HG02885 (cell line): ENCODE measurements around the gene NELFCD.
"Not testable (repeated sequence)": the region's sequence is repeated elsewhere in the genome, so short reads cannot be mapped to it uniquely, and the experiment has no call there.

ENCODE experiments used
- ATAC-seq: cut with Tn5 transposase; IDR thresholded peaks from one replicate; pipeline ENCODE4 v1.9.1; 2021; ENCODE audit warnings: mild to moderate bottlenecking; ENCODE audit not compliant: unreplicated experiment, poor library complexity

Gene NELFCD

DNA sequence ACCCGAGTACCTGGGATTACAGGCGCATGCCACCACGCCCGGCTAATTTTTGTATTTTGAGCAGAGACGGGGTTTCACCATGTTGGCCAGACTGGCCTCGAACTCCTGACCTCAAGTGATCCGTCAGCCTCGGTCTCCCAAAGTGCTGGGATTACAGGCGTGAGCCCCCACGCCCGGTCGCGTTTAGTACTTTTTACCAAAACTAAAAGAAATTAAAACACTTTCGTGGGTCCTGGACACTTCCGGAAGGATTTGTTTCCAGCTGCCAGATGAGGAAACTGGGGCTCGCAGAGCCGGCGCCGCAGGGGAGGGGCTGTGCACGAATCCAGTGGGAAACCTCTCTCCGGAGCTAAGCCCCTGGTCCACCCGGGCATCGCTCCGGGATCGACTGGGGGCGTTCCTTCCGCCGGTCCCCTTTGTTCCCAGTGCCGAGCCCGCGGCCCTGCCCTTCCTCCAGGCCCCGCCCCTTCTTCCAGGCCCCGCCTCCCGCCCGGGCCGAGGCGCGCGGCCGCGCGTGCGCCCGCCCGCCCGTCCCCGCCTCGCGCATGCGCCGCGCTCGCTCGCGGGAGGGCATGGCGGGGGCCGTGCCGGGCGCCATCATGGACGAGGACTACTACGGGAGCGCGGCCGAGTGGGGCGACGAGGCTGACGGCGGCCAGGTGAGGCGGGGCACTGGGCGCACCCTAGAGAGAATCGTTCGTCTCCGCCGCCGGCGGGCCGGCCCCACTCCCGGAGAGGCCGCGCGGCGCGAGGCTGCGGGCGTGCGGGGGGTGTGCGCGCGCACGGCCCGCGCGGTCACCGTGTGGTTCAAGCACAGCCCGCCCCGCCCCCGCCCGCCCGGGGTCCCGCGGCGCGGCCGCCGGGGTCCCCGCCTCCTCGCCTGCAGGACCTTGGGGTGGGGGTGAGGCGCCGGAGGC is at the start of gene NELFCD:
NELFCD (plus strand) TSS at position 546 of the 917 bp plus-strand sequence; CDS start at position 600, 54 bp downstream.
- ATAC-seq: peak; percentile 82

DNA sequence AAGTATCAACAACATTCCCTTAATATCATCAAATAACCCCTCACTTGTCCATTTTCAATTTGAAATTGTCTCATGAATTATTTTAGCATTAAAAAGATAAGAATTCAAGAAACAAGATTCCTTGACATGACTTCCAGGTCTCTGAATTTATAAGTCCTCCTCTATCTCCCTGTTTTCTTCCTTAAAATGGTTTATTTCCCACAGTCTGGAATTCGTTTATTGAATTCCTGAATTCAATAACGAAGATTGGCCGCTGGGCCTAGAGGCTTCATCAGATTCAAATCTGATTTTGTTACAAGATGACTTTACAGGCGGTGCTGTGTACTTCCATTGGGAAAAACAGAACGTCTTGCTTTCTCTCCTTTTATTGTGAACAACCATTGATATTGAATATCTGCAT is 48.9 kb upstream of the NELFCD start:
- ATAC-seq: no peak

DNA sequence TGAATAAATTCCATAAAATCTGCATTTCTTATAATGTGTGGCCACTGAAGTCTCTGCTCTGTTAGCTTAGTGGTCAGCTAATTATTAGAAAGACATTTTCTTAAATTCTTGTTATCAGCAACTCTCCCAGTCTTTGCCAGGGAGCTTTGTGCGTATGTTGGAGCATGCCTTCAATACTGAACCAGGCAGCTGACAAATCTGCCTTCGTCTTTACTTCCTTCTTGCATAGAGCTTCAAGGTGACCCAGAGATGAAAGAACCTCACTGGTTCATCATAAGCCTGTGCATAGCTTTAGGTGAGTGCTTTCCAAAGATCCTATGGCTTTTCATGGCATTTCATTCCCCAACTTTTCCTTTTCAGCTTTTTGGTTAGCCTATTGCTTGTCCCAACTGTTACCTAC is 43.0 kb upstream of the NELFCD start:
- no peak for ATAC-seq

DNA sequence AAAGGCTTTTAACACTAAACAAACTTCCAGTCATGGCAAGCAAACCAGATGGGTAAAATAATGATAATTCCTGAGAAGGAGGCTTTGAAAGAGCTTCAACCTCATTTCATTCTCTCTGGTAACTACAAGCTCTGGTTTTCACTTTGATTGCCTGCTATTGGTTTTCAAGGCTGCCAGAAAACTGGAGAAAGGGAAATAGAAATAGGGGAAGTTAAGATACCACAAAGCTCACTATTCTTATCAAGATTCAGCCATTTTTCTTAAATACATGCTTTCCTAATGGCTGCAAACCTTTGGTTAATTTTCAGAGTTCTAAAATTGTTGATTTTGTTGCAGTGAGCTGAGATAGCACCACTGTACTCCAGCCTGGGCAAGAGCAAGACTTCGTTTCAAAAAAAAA is 42.5 kb upstream of the NELFCD start:
- ATAC-seq: no peak

DNA sequence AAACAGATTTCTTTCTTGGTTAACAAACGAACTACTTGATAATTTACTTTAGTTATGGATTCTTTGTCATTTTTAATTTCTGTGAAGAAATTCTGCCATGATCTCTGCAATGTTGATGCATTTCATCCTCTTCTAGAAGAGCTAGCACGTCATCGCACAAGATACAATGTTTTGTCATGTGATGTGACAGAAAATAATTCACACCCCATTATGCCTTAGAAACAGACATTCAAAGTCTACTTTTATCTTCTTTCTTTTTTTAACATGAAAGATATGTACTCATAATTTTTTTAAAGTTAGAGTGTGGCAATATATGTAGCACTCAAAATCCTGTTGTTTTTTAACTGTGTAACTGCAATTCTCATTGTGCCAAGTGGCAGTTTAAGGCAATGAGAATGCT is 39.6 kb upstream of the NELFCD start:
- ATAC-seq: no peak

DNA sequence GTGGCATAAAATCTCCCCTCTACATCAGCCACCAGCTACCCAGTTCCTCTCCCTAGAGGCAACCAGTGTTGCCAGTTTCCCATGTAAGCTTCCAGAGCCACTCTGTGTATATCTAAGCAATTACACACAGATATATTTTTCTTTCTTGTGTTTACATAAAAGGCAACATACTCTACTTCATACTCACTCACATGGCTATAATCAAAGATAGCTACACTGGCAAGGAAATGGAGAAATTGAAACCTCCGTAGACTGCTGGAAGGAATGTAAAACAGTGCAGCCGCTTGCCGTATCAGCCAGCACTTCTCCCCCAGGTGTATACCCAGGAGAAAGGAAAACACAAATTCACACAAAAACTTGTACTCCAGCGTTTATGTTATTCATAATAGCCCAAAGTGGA is 38.5 kb upstream of the NELFCD start:
- no peak for ATAC-seq

- ATAC-seq: no peak
Observed at GRCh38 chr20:58944610-58945009, 36.4 kb upstream of the NELFCD start.

DNA sequence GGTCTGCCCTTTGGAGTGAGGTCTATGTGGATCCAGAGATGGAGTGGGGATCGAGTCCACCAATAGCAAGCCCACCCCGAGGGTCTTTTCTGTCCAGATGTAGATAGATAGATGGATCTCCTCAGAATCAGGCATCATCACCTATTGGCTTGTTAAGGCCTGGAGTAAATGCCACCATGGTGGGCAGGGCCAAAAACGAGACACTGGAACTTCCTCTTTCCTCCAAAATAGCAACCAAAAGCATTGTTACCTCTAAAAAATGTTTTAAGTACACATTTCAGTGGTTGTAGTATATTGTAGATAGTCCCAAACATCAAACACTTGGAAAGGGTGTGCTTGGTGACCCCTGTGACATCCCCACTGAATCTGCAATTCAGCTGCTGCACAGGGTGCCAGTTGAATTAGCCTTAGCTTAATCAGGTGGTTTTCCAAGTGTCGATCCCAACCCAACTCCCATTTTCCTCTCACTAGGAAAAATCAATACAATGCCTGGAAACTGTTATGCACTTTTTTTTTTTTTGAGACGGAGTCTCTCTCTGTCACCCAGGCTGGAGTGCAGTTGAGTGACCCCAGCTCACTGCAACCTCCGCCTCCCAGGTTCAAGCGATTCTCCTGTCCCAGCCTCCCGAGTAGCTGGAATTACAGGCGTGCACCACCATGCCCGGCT is 35.0 kb upstream of the NELFCD start:
- no peak for ATAC-seq

- not testable (repeated sequence) for ATAC-seq
Observed at GRCh38 chr20:58947797-58948388, 33.2 kb upstream of the NELFCD start.

GRCh38 chr20:58950603-58951002 is 30.5 kb upstream of the NELFCD start:
- ATAC-seq: no peak

DNA sequence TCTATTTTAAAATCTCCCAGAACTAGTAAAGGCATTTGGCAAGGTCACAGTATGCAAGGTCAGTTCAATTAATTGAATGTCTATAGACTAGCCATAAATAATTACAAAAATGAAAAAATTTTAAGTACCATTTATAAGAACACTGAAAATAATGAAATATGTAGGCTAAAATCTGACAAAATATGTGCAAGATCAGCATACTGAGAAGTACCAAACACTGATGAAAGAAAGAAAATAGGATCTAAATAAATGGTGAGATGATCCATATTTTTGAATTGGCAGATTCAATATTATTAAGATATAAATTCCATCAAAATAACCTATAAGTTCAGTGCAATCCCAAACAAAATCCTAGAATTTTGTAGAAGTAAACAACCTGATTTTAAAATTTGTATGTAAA is 28.0 kb upstream of the NELFCD start:
- ATAC-seq: no peak

DNA sequence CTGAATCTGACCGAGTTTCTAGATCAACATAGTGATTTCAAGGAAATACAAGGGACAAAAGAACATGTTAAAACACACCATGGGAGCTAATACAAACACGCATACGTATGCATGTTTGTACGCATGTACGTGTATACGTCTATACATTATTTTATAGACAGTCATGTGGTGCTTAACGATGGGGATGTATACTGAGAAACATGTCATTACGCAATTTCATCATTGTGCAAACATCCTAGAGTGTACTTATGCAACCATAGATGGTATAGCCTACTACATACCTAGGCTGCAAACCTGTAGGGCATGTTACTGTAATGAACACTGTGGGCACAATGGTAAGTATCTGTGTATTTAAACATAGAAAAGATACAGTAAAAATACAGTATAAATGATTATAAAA is 25.0 kb upstream of the NELFCD start:
- ATAC-seq: no peak

DNA sequence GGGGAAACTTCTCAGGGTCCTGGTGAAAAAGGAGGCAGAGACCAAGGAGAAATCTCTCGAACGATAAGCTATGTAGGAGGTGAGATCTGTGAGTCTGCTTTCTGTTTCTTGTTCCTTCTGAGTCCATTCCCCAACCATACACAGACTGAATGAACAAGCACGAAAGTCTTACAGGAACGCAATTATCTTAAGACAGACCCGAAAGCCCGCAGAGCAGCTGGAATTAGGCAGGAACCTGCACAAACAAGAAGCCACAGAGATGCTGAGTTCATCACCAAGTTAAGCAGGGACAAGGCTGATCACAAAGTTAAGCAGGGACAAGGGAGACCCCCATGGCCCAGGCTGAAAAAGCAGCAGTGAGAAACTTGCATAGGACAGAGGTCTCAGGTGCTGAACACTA is 21.4 kb upstream of the NELFCD start:
- no peak for ATAC-seq

GRCh38 chr20:58963060-58963584 is 17.9 kb upstream of the NELFCD start:
- no peak for ATAC-seq

- ATAC-seq: not testable (repeated sequence)
Observed at GRCh38 chr20:58963922-58964321, 17.1 kb upstream of the NELFCD start.

DNA sequence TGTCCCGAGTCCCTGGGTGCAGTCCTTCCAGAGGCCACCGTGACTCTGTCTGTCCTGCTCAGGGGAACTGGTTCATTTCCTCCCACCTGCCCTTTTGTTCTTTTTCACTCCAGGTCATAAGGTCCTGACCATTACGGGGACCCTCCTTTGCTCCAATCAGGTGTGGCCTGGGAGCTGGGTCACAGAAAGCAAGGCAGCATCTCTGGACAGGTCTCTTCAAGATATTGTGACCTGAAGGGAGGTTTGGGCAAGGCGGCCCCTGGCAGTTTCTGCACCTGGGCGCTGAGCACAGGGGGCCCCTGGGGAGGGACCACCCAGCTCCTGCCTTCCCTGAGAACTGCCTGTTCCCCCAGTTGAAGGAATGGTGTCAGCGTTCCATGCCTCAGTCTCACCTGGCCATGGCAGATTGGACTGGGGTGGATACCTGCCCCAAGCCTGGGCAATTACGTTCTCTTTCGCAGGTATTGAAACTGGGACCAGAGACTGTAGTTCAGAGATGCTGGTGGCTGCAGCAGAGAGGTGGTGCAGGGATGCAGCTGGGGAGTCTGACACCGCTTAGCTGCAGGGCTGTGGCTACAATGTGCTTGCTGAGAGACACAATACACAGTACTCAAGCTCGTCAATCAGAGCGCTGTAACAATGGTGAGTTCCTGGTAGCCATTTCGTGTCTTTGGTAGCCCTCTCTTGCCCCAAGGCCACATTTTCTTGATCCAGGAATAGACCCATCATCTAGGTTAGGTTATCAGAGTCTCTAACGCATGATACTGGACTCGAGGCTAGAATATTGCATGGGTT is 15.6 kb upstream of the NELFCD start:
- no peak for ATAC-seq

- ATAC-seq: no peak
Observed at GRCh38 chr20:58967652-58968429, 13.2 kb upstream of the NELFCD start.

DNA sequence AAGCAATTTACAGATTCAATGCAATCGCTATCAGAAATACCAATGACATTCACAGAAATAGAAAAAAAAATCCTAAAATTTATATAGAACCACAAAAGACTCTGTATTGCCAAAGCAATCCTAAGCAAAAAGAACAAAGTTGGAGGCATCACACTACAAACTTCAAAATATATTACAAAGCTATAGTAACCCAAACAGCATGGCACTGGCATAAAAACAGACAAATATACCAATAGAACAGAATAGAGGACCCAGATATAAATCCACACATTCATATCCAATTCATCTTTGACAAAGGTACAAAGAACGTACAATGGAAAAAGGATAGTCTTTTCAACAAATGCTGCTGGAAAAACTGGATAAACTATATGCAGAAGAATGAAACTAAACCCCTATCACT is 11.6 kb upstream of the NELFCD start:
- ATAC-seq: no peak

GRCh38 chr20:58970146-58970545 is 10.9 kb upstream of the NELFCD start:
- ATAC-seq: no peak
